ENCODE results near the gene TIMM8B.

GRCh38 chr11:112100462-112100861, 13.9 kb upstream of the TIMM8B start:
- no peak for TF ChIP-seq CTCF (conservative IDR thresholded peaks at IDR 0.05; ENCODE audit: low read depth, low read length)
- no peak for TF ChIP-seq POLR2A (IDR thresholded peaks at IDR 0.05; ENCODE audit: low read depth, low read length)
- no peak for TF ChIP-seq RFX5 (IDR thresholded peaks at IDR 0.05; ENCODE audit: low read depth, low read length)

Measured in IMR-90 (cell line).